ENCODE results near the gene CREB3L1.
"Not testable (repeated sequence)": the region's sequence is repeated elsewhere in the genome, so short reads cannot be mapped to it uniquely, and the experiment has no call there.

CREB3L1 gene

DNA sequence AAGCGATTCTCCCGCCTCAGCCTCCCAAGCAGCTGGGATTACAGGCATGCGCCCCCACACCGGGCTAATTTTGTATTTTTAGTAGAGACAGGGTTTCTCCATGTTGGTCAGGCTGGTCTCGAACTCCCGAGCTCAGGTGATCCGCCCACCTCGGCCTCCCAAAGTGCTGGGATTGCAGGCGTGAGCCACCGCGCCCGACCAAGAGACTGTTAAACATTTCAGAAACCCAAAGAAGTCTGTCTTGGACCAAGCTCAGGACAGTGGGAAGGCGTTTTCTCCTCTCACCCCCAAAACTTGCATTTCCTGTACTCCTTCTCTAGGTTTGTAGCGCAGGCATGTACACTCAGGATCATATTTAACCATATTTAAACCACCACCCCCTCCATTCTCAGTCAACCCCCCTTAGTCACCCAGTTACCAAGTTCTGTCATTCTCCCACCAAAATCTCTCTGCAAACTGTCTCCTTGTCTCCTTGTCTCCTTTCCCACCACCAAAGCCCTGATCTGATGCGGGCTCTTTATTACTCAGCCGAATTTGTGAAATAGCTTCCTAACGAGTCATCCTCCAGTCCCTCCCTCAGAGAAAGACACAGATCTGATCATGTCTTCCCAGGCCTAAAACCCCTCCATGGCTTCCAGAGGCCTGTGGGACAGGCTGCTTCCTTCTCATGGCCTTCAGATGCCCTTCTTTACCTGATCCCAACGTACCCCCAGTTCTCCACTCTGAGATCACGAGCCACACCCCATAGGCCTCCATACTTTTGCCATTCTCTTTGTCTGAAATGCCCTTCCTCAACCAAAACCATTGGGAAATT is 29.0 kb upstream of the CREB3L1 start:
- no peak for DNase-seq (ENCODE audit: low spot score)

DNA sequence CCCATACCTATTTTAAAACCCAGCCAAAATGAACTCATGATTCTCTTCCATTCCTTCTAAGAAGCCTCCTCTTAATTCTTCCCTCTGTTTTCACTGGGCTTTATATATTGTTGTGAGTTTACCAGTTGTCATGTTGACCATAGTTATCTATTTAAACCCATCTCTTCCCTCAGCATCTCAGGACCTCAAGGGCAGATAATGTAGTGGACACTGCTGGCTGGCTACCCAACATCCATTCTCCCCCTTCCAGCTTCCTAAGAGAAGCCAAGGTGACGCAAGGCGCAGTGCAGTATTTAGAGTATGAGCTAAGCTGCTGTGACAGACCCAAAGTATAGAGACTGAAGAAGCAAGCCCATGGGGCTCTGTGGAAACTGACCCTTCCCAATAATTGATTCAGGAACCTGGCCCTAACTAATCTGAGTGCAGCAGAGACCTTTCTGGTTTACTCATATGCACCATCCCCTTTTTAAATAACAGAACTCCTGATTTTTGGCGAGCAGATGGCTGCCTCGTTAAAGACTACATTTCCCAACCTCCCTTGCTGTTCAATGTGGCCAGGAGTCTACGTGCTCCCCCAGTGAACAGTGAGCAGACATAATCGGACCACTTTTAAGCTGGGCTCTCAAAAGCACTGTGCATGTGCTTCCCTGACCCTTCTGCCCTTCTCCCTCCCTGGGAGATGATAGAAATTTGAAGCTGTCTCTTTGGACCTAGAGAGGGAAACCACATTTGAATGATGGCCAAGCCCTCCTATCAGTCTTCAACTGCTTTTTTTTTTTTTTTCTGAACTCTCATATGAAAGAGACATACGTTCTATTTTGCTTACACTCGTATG is 28.1 kb upstream of the CREB3L1 start:
- DNase-seq (ENCODE audit: low spot score): no peak

- DNase-seq (ENCODE audit: low spot score): no peak
Measured at GRCh38 chr11:46249938-46250744, 27.3 kb upstream of the CREB3L1 start.

DNA sequence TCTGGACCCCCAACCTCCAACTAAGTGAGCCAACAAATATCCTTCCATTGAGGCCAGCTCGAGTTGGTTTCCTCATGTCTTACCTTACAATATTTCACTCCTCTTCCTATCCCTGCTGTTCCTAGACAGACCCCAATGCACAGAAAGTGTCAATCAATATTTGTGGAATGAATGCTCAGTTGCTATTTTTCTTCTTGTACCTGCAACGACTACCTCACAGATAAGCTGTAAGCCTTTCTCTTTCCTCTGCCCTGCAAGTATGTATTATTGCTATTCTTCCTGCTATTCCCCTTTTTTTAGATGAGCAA is 26.8 kb upstream of the CREB3L1 start:
- DNase-seq (ENCODE audit: low spot score): no peak

- no peak for DNase-seq (ENCODE audit: low spot score)
Measured at GRCh38 chr11:46251954-46252353, 25.5 kb upstream of the CREB3L1 start.

- DNase-seq (ENCODE audit: low spot score): no peak
Measured at GRCh38 chr11:46252373-46252914, 25.0 kb upstream of the CREB3L1 start.

DNA sequence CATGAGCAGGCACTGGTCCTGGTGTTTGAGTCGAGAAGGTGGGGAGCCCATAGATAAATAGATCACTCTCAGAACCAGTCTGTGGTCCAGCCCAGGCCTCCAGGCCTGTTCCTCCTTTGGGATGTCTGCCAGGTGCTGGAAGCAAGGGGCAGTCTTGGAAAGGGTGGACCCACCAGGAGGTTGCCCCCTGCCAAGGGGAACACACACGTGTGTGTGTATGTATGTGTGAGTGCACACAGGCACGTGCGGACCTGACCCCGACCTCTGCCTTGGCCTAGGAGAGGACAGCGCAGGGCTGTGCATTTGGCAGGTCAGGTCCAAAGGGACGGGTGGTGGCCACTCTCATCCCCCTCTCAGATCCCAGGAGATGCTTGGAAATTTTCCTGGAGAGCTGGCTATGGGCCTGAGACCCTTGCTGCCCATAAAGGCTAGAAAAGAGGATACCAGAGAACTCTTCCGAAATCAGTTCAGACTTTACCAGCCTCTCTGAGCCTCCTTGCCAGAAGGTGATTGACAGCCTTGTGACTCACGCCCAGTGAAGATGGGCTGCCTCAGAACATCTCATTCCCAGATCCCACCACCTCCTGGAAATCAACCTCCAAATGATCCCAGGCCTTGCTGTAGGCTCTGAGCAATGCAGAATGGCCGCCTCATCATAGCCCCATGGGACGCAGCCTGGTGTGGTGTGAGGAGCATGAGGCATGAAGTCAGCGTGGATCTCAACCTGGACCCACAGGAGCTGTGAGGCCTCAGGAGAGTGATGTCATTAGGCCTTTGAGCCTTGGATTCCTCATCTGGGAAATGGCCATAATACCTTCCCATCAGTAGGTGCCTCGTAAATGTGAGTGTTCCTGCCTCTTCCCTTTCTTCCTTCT is 24.0 kb upstream of the CREB3L1 start:
- no peak for DNase-seq (ENCODE audit: low spot score)

DNA sequence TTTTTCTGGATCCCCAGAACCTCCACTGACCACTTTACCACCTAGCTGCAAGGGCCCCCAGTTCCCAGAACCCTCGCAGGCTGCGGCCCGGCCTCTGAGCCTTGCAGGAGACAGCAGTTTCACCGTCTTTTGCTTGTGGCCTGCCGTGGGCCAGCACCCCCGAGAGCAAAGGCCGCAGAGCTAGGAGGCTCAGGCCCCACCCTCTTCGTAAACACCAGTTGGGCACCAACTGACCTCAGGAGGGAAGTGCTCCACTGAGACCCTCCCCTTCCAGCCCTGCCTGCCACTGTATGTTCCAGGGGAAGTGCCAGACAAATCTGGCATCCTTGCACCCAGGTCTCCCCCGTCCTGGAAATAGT is 23.4 kb upstream of the CREB3L1 start:
- no peak for DNase-seq (ENCODE audit: low spot score)

DNA sequence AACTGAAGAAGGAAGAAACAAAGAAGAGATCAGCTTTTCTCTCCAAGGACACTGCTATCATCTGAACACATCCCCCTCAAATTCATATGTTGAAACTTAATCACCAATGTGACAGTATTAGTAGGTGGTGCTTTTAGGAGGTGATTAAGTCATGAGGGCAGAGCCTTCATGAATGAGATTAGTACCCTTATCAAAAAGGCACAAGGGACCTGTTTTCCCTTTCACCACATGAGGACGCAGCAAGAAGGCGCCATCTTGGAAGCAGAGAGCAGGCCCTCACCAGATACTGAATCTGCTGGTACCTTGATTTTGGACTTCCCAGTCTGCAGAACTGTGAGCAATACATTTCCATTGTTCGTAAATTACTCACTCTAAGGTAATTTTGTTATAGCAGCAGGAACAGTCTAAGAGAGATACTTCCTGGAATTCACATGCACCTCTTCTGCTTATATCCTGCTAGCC is 20.9 kb upstream of the CREB3L1 start:
- DNase-seq (ENCODE audit: low spot score): no peak

GRCh38 chr11:46259347-46259746 is 18.1 kb upstream of the CREB3L1 start:
- DNase-seq (ENCODE audit: low spot score): not testable (repeated sequence)

- no peak for DNase-seq (ENCODE audit: low spot score)
Measured at GRCh38 chr11:46259971-46260560, 17.4 kb upstream of the CREB3L1 start.

GRCh38 chr11:46263120-46263519 is 14.3 kb upstream of the CREB3L1 start:
- no peak for DNase-seq (ENCODE audit: low spot score)

DNA sequence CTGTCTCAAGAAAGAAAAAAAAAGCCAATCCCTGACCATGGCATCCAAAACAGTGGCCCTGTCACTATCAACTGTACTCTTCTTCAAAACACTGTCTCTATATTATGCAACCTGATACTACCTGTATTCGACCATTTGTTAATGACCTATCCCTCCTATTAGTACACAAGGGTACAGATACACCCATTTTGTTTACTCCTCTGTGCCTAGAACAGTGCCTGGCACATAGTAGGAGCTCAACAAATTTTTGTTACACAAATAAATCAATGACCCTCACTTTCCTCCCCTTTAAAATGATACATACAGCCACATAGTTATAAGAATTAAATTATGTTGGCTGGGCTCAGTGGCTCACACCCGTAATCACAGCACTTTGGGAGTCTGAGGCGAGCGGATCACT is 13.4 kb upstream of the CREB3L1 start:
- DNase-seq (ENCODE audit: low spot score): no peak

DNA sequence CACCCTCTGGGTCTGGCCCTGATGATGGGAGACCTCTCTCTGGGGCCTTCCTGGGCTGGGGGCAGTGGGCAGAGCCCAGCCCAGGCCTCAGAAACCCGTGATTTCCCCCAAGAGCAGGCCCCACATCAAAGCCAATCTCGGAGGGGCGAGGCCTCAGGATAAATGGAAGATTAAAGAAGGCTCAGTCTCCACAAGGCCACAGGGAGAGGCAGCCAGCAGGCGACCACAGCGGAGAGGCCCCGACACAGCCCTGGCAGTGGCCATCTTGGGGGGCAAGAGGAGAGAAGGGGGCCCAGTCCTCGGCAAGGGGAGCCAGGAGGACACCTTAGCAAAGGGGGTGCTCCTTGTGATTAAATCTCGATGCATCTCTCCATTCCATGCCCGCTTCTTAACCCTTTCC is 12.5 kb upstream of the CREB3L1 start:
- DNase-seq (ENCODE audit: low spot score): no peak

GRCh38 chr11:46265764-46266163 is 11.7 kb upstream of the CREB3L1 start:
- DNase-seq (ENCODE audit: low spot score): no peak

- no peak for DNase-seq (ENCODE audit: low spot score)
Measured at GRCh38 chr11:46267930-46268329, 9.5 kb upstream of the CREB3L1 start.

DNA sequence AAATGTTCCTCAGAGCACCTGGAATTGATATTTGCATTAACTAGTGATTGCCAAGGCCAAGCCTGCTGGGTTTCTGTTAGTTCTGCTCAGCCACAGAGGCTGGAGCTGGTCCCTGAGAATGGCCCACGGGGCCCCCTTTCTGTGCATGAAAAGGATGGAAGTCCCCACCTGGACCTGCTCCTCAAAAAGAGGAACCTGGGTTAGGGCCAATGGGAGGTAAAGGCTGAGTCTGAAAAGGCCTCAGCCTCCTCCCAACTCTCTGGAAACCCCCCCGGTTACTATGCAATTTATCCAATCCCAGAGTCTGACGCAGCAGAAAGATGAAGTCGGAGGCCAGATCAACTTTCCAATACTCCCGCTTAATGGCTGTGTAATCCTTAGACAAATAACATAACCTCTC is 6.8 kb upstream of the CREB3L1 start:
- DNase-seq (ENCODE audit: low spot score): no peak

- DNase-seq (ENCODE audit: low spot score): no peak
Measured at GRCh38 chr11:46271407-46271806, 6.1 kb upstream of the CREB3L1 start.

GRCh38 chr11:46271875-46272815 is 5.3 kb upstream of the CREB3L1 start:
- DNase-seq (ENCODE audit: low spot score): no peak
